NCI-H748 (cell line): Measurements from ENCODE around the gene STMN3.
A peak's percentile ranks its signal among the peaks of the same experiment; 100 is the strongest.
"Not testable (repeated sequence)": the region's sequence is repeated elsewhere in the genome, so short reads cannot be mapped to it uniquely, and the experiment has no call there.

Source experiments
- DNase-seq: peaks from one replicate; lab custom pipeline; 2025; ENCODE audit not compliant: unreplicated experiment; lab: John Stamatoyannopoulos, UW

STMN3 gene

DNA sequence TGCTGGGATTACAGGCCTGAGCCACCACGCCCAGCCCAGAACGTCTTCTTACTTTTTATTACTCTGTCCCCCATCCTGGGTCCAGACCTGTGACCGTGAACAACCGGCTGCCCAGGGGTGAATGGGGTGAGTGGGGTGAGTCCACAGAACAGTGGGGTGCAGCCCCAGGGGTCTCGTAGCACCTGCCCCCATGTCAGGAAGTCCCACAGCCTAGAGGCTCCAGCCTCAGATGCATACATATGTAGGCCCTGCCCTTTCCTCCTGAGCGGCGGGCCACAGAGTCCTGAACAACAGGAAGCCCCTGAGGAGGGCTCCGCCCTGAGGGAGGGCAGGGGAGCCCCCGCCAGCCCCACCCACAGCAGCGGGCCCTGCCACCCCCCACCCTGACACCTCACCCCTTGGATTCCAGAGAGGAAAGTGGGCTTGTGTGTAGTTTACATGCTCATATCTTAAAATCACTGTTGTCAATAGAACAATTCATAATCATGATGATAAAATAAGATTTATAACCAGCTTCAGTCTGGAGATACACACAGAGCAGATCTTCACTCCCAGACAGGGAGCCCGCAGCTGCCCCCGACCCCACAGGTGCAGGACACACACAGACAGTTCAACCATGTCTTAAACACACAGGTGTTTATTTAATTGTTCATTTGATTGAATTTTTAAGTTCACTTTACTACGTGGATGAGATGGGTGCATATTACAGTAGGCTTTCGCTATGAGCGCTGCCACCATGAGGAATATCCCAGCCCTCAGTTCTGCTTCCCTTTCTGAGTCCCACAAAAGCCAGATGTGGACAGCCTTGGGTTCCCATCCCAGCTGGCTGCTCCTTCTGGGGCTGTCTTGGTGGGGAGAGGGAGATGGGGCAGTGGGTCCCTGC lies 13.9 kb downstream of the STMN3 start:
- DNase-seq = no peak

DNA sequence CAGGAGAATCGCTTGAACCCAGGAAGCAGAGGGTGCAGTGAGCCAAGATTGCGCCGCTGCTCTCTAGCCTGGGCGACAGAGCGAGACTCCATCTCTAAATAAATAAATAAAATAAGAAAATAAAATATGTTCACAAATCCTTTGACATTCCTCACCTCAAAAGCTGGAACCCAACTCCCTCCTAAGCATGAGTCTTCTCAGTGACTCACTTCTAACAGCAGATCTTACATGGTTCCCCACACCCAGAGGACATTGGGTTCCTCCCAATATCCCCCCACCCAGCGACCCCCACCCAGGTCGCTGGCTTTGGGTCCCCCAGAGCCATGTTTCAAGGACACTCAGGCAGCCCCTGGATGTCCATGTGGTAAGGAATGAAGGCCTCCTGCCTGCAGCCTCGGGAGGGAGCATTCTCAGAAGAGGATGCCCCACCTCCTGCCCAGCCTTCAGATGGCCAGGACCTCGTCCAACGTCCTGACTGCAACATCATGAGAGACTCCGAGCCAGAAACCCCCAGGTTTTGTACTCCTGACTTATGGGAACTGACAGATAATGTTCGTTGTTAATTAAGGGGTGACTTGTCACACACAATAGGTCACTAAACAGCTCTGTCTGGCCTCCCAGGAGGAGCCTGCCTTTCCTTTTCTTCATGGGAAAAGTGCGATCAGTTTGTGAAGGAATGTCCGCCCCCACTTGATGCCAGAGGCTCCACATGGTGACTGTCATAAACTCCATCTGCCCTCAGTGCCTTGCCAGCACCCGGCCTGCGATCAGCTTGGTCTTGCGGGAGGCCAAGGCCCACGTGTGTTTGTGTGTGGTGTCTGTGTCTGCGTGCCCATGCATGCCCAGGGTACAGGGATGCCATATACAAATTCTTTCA lies 16.2 kb downstream of the STMN3 start:
- DNase-seq = no peak

DNA sequence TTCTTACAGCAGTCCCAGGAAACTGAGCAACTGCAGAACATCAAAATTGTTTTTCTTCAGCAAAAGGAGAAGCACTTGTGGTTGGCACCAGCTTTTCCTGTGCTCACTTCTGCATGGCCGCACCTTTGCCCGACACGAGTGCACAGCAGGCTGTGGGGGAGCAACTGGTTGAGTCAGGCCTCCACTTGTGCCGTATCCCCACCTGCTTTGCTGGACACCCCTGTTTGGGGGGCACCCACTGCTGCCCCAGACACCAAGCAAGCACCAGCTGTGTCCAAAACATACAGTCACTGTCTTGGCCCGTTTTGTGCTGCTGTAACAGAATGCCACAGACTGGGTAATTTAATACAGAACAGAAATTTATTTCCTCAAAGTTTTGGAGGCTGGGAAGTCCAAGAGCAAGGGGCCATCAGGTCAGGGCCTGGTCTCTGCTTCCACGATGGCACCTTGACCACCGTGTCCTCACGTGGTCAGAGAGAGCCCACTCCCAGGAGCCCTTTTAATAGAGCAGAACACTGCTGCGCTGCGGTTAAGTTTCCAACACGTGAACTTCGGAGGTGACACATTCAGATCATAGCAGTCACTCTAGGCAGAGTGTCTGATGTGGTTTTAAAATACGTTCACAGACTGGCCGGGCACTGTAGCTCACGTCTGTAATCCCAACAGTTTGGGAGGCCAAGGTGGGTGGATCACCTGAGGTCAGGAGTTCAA lies 17.6 kb downstream of the STMN3 start:
- no peak for DNase-seq

DNA sequence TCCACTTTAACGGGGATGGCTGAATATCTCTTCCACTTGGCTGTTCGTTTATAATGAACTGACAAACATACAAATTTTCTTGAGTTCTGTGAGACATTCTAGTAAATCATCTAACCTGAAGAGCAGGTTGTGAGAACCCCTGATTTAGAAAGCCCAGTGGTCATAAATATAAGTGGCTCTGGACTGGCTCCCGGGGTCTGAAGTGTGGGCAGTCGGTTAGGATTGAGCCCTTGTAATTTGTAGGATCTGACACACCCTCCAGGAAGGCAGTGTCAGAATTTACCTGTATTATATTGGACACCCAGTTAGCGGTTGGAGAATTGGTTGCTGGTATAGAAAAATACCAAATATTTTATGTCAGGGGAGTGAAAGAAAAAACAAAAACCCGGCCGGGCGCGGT lies 19.5 kb downstream of the STMN3 start:
- DNase-seq = no peak

DNA sequence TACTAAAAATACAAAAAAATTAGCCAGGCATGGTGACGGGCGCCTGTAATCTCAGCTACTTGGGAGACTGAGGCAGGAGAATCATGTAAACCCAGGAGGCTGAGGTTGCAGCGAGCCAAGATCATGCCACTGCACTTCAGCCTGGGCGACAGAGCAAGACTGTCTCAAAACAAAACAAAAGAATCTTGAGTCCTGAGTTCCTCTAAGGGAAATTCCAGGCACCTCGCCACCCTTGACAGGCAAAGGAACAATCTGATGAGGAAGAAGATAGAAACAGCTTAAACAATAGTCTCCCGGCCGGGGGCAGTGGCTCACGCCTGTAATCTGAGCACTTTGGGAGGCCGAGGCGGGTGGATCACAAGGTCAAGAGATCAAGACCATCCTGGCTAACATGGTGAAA lies 21.8 kb downstream of the STMN3 start:
- DNase-seq = not testable (repeated sequence)

DNA sequence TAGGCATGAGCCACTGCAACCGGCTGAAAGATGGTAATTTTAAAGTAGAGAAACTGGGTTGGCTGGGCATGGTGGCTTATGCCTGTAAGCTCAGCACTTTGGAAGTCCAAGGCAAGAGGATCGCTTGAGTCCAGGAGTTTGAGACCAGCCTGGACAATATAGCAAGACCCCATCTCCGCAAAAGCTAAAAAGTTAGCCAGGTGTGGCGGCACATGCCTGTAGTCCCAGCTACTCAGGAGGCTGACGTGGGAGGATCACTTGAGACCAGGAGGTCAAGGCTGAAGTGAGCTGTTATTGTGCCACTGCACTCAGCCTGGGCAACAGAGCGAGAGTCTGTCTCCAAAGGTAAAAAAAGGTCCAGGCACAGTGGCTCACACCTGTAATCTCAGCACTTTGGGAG lies 22.3 kb downstream of the STMN3 start:
- DNase-seq = not testable (repeated sequence)

DNA sequence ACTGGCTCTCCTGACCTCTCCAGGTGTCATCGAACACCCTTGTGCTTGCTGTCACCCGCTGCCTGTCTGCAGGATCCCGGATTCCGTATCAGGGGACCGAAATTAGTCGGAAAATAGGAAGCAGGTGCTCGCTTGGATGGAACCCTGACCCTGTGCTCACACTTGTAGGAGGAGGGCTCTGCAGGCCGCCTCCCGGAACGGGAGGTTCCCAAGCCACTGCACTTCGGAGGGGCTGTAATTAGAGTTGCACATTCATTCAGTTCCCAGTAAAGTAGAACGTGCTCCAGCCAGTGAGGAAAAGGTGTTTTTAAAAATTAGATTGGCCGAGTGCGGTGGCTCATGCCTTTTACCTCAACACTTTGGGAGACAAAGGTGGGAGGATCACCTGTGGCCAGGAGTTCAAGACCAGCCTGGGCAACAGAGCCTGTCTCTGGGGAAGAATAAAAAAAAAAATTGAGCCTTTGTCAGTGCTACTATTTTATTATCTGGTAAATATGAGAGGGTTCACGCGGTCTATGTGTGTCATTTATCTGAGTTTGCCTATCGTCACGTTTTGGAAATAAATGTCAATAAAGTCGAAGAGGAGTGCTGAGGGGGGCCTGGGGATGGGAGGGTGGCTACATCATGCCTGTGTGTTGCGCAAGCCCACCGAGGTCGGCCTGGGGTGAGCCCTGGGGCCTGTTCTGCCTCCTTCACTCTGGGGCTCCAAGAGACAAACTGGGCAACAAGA lies 24.8 kb downstream of the STMN3 start:
- DNase-seq = peak; percentile 84

DNA sequence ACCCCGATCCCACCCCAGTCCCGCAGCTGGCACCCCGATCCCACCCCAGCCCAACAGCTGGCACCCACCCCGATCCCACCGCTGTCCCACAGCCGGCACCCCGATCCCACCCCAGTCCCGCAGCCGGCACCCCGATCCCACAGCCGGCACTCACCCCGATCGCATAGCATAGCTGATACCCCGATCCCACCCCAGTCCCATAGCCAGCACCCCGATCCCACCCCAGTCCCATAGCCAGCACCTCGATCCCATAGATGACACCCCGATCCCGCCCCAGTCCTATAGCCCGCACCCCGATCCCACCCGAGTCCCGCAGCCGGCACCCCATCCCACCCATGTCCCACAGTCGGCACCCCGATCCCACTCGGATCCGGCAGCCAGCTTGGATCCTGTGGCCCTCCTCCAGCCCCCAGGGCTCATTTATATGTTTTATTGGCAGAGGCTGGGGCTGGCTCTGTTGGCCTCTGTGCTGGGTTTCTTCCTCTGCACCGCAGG lies 25.4 kb downstream of the STMN3 start:
- DNase-seq = no peak

DNA sequence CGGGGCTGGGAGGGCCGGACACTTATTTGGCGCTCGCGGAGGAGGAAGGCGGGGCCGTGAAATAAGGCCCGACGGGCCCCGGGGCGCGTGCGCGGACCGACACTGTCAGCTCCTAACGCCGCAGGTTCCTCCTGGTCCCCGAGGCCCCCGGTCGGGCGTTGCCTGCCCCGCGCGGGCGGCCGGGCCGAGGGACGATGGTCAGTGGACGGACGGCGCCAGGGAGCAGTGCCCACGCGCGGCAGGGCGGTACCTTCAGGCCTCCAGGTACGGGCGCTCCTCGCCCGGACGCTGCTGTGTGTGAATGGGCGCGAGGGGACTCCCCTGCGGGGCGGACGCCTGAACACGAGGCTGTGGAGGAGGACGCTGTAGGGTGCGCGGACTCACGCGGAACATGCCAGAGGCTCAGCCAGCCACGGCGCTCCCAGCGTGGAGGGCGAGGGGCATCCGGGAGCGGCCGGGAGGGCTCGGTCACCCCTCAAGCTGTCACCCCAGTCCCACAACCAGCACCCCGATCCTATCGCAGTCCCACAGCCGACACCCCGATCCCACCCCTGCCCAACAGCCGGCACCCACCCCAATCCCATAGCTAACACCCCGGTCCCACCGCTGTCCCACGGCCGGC lies 26.0 kb downstream of the STMN3 start:
- peak; percentile 91 for DNase-seq

DNA sequence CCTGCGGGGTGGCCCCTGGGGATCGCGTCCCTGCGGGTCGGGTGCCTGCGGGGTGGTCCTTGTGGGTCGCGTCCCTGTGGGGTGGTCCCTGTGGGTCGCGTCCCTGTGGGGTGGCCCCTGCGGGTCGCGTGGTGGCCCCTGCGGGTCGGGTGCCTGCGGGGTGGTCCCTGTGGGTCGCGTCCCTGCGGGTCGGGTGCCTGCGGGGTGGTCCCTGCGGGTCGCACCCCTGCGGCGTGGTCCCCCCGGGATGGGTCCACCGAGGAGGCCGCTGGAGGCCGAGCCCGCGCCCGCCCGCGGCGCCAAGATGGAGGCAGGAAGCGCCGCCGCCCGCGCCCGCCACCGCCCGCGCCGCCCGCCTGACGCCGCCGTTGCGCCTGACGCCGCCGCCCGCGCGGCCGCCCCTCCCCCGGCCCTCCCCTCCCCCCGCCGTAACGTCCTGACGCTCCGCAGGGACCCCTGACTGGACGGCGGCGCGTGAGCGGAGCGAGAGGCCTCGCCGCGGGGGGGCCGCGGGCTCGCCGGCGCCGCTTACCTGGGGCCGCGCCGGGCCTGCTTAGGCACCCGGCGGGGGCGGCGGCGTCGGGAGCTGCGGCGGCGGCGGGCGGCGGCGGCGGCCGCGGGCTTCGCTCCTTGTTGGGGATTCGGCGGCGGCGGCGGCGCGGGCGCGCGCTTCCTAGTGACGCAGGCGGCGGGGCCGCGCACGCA lies 26.6 kb downstream of the STMN3 start, which contains the start of gene GMEB2:
Gene GMEB2, minus strand, starts transcription at position 678 of the 705 bp plus-strand sequence. CDS start 7,704 bp downstream, outside the sequence.
- DNase-seq = peak; percentile 81

DNA sequence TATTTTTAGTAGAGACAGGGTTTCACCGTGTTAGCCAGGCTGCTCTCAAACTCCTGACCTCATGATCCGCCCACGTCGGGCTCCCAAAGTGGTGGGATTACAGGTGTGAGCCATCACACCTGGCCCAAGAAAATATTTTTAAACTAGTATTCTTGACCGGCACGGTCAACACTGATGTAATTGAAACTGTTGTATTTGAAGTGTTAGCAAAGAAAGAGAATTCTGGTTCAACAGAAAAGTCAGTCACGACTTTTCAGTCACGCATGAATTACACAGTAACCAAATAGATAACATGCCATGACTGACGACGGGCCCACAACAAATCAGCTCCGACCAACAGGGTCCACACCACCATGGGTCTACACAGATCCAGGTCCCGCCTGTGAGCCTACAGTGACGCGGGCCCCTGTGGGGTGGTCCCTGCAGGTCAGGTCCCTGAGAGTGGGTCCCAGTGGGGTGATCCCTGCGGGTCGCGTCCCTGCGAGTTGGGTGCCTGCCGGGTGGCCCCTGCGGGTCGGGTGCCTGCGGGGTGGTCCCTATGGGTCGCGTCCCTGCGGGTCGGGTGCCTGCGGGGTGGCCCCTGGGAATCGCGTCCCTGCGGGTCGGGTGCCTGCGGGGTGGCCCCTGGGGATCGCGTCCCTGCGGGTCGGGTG lies 27.3 kb downstream of the STMN3 start:
- DNase-seq = peak; percentile 7

DNA sequence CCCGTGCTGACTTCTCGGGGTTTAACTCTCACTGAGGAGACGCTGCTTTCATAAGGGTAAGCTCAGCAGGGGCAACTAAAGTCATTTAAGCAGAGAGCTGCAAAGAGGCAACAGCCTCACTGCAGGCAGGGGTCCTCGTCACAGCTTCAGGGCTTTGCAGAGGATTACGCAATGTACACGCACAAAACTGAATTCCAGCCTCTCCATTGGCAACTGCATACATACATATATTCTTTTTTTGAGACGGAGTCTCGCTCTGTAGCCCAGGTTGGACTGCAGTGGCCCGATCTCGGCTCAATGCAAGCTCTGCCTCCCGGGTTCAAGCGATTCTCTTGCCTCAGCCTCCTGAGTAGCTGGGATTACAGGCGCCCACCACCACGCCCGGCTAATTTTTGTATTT lies 28.7 kb downstream of the STMN3 start:
- no peak for DNase-seq

DNA sequence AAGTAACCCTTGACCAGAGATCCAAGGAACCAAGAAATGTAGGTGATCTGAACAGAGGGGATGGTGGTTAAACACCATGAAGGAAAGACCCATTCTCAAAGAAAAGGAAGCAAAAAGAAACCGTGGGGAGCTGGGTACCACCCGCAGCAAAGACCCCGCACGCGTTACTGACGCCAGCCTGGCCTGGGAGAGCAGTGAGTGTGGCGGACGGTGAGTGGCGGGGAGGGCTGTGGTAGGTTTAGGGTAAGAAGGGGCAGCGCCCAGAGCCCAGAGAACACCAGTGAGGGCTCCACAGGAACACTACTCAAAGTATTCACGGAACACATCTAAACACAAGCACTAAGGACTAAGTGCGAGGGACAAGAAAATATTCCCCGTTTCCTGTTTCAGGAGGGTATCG lies 30.5 kb downstream of the STMN3 start:
- DNase-seq = no peak

DNA sequence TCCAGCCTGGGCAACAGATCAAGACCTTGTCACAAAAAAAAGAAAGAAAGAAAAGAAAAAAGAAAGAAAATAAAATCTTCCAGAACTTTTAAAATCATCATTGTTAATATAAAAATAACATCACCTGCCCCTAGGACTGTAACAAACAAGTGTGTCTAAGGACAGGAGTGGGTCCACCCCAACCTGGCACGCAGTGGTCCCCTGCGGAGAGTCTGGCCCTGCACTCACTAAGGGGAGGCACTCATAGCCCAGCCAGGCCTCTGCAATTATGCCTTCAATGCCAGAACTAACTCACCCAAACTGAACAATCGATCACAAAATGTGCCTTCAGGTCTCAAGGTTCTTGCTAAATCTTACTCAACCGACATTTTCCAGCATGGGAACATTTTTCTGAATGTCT lies 31.1 kb downstream of the STMN3 start:
- no peak for DNase-seq

DNA sequence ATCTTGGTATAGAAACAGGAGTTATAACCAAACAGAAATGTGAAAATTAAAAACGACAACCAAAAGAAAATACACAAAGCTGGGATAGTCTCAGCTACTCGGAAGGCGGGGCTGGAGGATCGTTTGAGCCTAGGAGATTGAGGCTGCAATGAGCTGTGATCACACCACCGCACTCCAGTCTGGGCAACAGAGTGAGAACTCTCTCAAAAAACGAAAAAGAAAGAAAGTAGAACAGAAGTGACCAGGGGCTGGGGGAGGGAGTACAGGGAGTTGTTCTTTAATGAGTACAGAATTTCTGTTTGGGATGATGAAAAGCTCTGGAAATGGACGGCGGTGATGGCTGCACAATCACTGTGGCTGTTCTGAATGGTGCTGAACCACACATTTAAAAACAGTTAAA lies 32.2 kb downstream of the STMN3 start:
- no peak for DNase-seq

DNA sequence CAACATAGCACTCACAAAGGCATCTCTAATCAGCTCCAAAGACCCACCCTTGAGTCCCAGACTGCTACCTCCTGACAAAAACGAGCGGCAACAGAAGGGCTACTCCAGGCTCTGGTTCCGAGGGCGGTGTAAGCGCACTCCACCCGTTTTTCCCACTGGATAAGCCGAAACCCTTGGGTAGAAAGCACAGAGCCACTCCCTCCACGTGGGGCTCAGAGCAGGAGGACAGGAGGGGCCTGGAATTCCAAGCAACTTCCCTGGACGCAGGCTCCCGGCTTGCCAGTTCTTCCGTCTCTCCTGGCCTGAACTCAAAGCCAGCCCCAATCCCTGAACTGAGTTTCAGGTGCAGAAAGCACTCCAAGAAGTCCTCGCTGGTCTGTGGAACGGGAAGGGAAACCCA lies 33.7 kb downstream of the STMN3 start:
- no peak for DNase-seq

DNA sequence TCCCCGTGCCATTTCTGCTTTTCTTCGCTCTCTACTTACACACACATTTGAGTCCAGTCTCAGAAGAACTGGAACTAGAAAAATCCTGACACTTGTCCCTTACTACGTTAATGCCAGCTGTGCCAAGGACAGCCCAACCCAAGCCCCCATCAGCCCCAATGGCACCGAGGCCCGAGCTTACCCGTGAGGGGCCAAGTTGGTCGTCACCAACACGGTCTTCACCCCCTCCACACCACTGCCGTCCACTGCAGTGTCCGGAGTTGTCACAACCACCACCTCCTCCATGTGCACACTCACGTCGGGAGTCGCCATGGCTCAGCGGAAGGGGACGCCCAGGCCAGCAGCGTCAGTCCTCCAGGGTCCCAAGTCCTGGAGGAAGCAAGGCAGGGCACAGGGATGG lies 34.1 kb downstream of the STMN3 start:
- DNase-seq = no peak

DNA sequence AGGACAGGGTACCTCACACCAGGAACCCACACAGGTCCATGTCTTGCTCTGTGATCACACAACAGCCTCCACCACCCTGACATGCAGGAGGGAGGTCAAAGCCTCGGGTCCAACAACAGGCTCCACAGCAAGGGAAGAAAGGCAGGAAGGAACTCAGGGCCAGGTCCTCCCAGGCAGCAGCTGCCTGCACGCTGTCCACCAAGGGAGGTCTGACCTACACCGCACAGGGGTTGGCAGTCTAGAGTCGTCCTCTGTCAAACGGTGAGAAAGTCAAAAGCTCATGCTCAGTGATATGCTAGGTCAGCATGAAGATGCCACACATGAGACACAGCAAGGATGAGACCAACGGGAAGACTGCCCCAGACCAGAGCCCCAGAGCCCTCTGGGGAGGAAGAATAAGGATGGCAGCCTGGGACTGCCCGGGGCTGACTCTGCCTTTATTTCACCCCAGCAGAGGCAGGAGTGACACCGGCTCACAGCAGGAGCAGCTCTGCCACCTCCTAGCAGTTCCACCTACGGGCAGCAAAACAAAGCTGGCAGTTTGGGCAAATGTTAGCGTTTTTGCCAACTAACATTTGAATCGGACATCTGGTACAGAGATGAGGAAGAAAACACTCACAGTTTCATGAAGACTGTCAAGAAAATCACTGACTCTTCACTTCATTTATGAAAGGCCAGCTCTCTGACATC lies 34.8 kb downstream of the STMN3 start:
- DNase-seq = no peak
